Measurements from ENCODE around the gene TRPC3. TPM values are rescaled to one million over a fixed set of nuclear protein-coding genes. Genes with fewer than 3 reads are reported as not detected.

The TRPC3 gene
- total RNA-seq, 1 experiment from 2014 or later: 0.25 TPM

GRCh38 chr4:121964958-121965357, 13.1 kb upstream of the TRPC3 start:
- DNase-seq (ENCODE audit: low read depth, low spot score) (no peak), ATAC-seq (no peak)
- Histone ChIP-seq H3K27me3 (ENCODE audit: insufficient read depth, low read length) (no peaks in the 10 kb centered on the region), H3K9me2 (ENCODE audit: insufficient read depth) (no peaks in the 10 kb centered on the region), H3K79me2 (ENCODE audit: insufficient read depth, low read length) (no peaks in the 10 kb centered on the region), H3K27ac (ENCODE audit: low read depth, low read length) (no peak overlapping the region), H4K20me1 (ENCODE audit: insufficient read depth) (no peaks in the 10 kb centered on the region), H3K9me3 (ENCODE audit: control insufficient read depth in 1 of 2, insufficient read depth in 1 of 2, low read depth in 1 of 2, low read length in 2 of 2) (no peaks in the 10 kb centered on the region), H2AFZ (ENCODE audit: low read depth, low read length, poor library complexity, severe bottlenecking) (no peak overlapping the region), H3K36me3 (ENCODE audit: control insufficient read depth in 1 of 2, insufficient read depth in 2 of 2, low read length in 2 of 2) (no peaks in the 10 kb centered on the region), H3K4me2 (ENCODE audit: low read length) (no peak overlapping the region), H3K9ac (ENCODE audit: low read length) (no peak overlapping the region), H3K4me1 (ENCODE audit: control insufficient read depth in 1 of 2, insufficient read depth in 2 of 2, low read length in 2 of 2) (no peaks in the 10 kb centered on the region), H3K4me3 (replicated peaks in 1 of 2; ENCODE audit: low read depth in 1 of 2, low read length in 2 of 2) (no peak overlapping the region)
- ChIA-PET CTCF (no interaction called here), RAD21 (ENCODE audit: low non-redundant PET in 1 of 2, low total read pairs in 2 of 2, uncharacterized antibody in 2 of 2, unreplicated experiment in 2 of 2) (no interaction called here), POLR2A (no interaction called here)
- BruUV-seq (replicated peaks): no TSS peak
- no peak for TF ChIP-seq EZH2phosphoT487 (IDR thresholded peaks at IDR 0.05; ENCODE audit: borderline replicate concordance)
- no peak for TF ChIP-seq CBX3 (IDR thresholded peaks at IDR 0.05; ENCODE audit: low read depth)
- no peak for TF ChIP-seq ATF3 (IDR thresholded peaks at IDR 0.05)
- no peak for TF ChIP-seq EZH2 (IDR thresholded peaks at IDR 0.05)
- no peak for TF ChIP-seq SP1 (IDR thresholded peaks at IDR 0.05; ENCODE audit: low read depth)
- TF ChIP-seq ZNF274 (IDR thresholded peaks at IDR 0.05; ENCODE audit: low read depth, low read length): no peak
- no peak for TF ChIP-seq FOSL1 (IDR thresholded peaks at IDR 0.05; ENCODE audit: low read depth)
- TF ChIP-seq, protein P1, sequence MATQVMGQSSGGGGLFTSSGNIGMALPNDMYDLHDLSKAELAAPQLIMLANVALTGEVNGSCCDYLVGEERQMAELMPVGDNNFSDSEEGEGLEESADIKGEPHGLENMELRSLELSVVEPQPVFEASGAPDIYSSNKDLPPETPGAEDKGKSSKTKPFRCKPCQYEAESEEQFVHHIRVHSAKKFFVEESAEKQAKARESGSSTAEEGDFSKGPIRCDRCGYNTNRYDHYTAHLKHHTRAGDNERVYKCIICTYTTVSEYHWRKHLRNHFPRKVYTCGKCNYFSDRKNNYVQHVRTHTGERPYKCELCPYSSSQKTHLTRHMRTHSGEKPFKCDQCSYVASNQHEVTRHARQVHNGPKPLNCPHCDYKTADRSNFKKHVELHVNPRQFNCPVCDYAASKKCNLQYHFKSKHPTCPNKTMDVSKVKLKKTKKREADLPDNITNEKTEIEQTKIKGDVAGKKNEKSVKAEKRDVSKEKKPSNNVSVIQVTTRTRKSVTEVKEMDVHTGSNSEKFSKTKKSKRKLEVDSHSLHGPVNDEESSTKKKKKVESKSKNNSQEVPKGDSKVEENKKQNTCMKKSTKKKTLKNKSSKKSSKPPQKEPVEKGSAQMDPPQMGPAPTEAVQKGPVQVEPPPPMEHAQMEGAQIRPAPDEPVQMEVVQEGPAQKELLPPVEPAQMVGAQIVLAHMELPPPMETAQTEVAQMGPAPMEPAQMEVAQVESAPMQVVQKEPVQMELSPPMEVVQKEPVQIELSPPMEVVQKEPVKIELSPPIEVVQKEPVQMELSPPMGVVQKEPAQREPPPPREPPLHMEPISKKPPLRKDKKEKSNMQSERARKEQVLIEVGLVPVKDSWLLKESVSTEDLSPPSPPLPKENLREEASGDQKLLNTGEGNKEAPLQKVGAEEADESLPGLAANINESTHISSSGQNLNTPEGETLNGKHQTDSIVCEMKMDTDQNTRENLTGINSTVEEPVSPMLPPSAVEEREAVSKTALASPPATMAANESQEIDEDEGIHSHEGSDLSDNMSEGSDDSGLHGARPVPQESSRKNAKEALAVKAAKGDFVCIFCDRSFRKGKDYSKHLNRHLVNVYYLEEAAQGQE (IDR thresholded peaks at IDR 0.05; ENCODE audit: low read depth): no peak
- no peak for TF ChIP-seq ZBTB33 (IDR thresholded peaks at IDR 0.05; ENCODE audit: extremely low read depth, insufficient replicate concordance, low read length)
- no peak for TF ChIP-seq ELF1 (IDR thresholded peaks at IDR 0.05; ENCODE audit: borderline replicate concordance, low read depth)
- TF ChIP-seq CEBPB (IDR thresholded peaks at IDR 0.05; ENCODE audit: low read depth): no peak
- no peak for TF ChIP-seq ZFX (IDR thresholded peaks at IDR 0.05)
- no peak for TF ChIP-seq TCF7L2 (IDR thresholded peaks at IDR 0.05; ENCODE audit: borderline replicate concordance, extremely low read depth, insufficient read depth, insufficient read length)
- TF ChIP-seq MAX (IDR thresholded peaks at IDR 0.05): no peak
- TF ChIP-seq RAD21 (IDR thresholded peaks at IDR 0.05; ENCODE audit: low read depth): no peak
- TF ChIP-seq POLR2AphosphoS5 (IDR thresholded peaks at IDR 0.05; ENCODE audit: low read depth, low read length): no peak
- TF ChIP-seq EGR1 (IDR thresholded peaks at IDR 0.05; ENCODE audit: low read depth): no peak
- TF ChIP-seq SIN3A (IDR thresholded peaks at IDR 0.05; ENCODE audit: low read depth): no peak
- no peak for TF ChIP-seq SRF (IDR thresholded peaks at IDR 0.05; ENCODE audit: low read depth)
- TF ChIP-seq, protein P2, sequence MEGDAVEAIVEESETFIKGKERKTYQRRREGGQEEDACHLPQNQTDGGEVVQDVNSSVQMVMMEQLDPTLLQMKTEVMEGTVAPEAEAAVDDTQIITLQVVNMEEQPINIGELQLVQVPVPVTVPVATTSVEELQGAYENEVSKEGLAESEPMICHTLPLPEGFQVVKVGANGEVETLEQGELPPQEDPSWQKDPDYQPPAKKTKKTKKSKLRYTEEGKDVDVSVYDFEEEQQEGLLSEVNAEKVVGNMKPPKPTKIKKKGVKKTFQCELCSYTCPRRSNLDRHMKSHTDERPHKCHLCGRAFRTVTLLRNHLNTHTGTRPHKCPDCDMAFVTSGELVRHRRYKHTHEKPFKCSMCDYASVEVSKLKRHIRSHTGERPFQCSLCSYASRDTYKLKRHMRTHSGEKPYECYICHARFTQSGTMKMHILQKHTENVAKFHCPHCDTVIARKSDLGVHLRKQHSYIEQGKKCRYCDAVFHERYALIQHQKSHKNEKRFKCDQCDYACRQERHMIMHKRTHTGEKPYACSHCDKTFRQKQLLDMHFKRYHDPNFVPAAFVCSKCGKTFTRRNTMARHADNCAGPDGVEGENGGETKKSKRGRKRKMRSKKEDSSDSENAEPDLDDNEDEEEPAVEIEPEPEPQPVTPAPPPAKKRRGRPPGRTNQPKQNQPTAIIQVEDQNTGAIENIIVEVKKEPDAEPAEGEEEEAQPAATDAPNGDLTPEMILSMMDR (IDR thresholded peaks at IDR 0.05 in 2 of 3, conservative IDR thresholded peaks at IDR 0.05 in 1 of 3; ENCODE audit: borderline replicate concordance in 1 of 3, insufficient read depth in 1 of 3, low read depth in 2 of 3, low read length in 2 of 3): no peak
- intact Hi-C loops (cut with micrococcal nuclease): no loop called here

All from HCT116 (cell line).